Stimulated activated CD8-positive, alpha-beta memory T cell treated with anti-CD3 and anti-CD28 coated beads, Interleukin-7, amount 100 ng/mL, for 48 hours (primary cell): ENCODE results near the gene HEPN1.

ENCODE experiments used
- DNase-seq, 2 donors: peaks; one replicate each; pipeline ENCODE4 v3.0.0-alpha.2; 2020; ENCODE audit warnings: low read depth in 1 of 2; ENCODE audit errors: extremely low read depth in 1 of 2

The HEPN1 gene

DNA sequence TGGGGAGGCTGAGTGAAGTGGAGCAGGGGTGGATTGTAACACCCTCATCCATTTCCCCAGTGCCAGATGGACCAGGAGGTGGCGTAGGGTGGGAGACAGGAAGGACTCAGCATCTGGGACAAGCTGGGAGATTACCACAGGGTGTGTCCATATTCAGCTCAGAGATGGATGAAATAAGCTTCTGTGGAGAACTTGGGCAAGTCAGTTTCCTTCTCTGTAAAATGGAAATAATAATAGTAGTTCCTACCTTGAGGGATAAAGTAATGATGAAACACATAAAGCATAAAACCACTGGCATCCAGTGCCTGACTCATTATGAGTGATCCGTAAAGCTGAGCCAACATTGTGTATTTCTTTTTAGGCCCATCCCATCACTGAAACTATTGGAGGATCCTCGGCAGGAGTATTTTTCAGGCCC is 20.8 kb upstream of the HEPN1 start:
- no peak for DNase-seq

DNA sequence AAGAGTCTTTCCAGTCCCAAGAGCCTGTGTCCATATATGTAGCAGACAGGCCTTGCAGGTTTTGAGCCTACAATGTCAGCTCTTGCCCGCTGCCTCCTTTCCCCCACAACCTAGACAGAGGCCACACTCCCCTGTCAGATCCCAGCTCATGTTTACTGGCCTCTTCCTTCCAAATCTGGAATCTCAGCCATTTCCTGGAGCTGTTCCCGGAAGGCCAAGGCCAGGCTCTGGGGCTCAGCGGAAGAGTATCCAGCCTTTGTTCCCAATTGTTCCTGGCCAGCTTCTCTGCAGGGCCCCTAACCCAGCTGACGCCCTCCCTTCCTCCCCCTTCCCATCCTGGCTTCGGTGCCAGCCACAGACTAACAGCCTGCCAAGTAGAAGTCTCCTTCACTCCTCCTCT is 20.3 kb upstream of the HEPN1 start:
- DNase-seq, result no peak

DNA sequence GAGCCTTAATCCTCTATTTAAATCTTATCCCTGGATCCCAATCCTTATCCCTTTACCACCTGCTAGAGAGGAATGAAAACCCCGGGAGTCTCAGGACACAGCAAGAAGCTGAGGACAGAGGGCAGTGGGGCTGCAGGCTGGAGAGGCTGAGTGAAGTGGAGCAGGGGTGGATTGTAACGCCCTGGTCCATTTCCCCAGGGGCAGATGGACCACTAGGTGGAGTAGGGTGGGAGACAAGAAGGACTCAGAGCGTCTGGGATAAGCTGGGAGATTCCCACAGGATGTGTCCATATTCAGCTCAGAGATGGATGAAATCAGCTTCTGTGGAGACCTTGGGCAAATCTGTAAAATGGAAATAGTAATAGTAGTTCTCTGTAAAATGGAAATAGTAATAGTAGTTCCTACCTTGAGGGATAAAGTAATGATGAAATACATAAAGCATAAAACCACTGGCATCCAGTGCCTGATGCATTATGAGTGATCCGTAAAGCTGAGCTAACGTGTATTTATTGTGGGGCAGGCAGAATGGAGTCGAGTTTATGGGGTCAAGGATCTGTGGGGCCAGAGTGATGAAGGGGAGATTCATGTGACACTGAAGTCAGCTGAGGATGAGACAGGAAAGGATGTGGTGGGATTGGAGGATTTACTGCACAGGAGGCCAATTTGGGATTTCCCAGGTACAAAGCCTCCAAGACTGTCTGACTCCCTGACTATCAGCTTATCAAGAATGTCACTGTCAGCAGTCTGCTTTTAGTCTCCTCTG is 19.5 kb upstream of the HEPN1 start:
- no peak for DNase-seq

DNA sequence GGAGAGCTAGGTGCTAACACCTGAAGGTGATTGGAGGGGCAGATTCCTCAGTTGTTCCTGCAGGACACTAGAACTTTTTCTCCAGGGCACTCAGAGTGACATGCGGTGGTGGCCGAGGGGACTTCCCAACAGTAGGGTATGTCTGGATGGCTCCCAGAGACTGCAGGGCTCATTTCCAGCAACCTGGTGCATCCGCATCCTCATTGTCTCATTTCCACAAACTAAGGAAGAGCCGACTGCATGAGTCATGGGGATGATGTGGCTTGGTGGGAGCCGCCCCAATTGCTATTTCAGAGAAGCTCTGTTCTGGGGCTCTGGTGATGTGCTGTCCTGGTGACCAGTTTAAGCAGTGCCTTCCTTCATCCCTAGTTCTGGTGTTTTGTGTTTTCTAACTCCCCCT is 18.6 kb upstream of the HEPN1 start:
- no peak for DNase-seq

DNA sequence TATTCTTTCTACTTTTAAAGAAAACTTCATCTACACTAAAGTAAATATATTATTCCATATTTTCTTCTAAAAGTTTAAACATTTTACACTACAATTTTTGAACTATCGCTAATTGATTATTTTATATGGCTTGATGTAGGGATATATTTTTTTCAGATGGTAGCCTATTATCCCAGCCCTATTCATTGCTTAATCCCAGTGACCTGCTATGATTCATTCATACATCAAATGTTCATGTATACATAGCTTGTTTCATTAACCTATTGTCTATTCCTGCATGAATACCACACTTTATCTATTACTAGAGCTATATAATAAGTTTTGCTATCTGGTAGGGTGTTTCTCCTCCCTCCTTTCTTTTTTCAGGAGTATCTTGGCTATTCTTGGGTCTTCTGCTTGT is 16.4 kb upstream of the HEPN1 start:
- no peak for DNase-seq

DNA sequence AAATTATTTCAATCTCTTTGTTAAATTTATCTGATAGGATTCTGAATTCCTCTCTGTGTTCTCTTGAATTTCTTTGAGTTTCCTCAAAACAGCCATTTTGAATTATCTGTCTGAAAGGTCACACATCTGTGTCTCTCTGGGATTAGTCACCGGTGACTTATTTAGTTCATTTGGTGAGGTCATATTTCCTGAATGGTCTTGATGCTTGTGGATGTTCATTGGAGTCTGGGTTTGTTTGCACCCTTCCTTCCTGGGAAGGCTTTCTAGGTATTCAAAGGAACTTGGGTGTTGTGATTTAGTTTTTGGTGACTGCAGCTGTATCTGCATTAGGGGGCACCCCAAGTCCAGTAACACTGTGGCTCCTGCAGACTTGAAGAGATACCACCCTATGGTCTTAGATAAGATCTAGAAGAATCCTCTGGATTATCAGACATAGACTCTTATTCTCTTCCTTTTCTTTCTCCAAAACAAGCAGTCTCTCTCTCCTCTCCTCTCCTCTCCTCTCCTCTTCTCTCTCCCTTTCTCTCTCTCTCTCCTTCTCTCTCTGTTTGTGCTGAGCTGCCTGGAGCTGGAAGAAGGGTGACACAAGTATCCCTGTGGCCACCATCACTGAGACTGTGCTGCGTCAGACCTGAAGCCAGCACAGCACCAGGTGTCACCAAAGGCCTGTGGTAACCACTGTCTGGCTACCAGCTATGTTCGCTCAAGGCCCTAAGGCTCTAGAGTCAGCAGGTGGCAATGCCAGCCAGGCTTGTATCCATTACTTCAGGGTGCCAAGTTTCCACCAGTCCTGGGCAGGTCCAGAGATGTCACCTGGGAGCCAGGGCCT is 3.3 kb upstream of the HEPN1 start:
- no peak for DNase-seq

DNA sequence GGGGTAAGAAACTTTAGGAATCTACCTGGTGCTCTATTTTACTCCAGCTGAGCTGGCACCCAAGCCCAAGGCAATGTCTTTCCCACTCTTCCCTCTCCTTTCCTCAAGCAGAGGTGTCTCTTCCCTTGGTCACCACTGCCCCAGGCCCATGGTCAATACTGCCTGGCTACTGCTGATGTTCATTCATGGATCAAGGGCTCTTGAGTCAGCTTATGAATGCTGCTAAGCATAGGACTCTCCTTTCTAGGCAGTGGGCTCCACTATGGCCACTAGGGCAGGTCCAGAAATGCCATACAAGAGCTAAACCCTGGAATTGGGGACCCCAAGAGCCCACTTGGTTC is 2.7 kb upstream of the HEPN1 start:
- DNase-seq, result no peak

DNA sequence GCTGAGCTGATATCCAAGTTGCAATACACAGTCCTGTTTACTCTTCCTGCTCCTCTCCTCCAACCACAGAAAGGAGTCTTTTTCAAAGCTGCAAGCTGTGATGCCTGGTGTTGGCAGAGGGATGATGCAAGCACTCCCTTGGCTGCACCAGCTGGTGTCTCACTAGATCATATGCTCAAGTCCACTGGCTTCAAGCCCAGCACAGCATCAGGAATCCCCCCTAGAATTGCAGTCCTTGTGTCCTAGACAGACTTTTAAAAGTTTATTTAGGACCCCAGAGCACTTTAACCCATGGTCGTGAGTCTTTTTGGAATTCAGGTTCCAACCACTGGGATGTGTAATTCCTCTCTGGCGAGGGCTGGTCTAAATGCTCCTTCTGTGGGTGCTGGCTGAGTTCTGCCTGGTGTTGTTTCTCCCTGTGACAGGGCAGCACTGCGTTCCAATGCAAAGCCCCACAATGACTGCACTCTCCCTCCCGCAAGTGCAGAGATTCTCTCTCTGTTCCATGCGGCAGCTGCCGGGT is 1.9 kb upstream of the HEPN1 start:
- no peak for DNase-seq

DNA sequence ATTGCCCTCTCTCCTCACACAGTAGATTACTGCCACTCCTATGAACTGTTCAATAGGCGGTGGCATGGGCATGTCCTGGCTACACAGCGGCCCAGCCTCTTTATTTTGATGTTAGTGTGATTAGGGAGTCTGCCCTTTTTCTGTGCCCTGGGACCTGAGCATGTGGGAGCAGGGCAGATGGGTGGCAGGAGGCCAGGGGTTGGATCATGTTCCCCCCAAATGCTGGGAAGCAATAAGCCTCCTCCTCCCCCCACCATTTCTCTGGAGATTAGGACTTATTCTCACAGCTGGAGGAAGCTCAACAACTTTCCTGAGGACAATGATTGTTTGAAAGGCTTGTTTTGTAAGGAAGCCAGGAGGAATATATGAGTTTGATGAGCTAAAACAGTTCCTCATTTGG is 848 bp downstream of the HEPN1 start:
- DNase-seq, result no peak

DNA sequence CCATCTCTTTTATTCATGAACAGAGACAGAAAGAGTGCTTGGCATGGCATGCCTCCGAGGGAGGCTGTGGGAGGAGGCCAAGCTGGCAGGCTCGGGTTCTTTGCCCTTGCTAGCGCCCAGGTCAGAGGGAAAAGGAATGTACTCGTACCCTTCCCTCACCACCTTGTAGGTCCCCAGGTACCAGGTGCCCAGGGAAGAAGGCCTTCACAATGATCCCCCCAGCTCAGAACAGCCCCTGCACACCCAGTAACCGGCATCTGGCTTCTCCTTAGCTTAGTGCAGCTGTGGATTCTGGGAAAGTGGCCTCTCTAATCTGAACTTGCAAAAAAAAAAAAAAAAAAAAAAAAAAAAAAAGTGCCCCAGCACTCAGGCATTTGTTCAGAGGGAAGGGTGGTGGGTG is 1.3 kb downstream of the HEPN1 start:
- DNase-seq, result no peak

DNA sequence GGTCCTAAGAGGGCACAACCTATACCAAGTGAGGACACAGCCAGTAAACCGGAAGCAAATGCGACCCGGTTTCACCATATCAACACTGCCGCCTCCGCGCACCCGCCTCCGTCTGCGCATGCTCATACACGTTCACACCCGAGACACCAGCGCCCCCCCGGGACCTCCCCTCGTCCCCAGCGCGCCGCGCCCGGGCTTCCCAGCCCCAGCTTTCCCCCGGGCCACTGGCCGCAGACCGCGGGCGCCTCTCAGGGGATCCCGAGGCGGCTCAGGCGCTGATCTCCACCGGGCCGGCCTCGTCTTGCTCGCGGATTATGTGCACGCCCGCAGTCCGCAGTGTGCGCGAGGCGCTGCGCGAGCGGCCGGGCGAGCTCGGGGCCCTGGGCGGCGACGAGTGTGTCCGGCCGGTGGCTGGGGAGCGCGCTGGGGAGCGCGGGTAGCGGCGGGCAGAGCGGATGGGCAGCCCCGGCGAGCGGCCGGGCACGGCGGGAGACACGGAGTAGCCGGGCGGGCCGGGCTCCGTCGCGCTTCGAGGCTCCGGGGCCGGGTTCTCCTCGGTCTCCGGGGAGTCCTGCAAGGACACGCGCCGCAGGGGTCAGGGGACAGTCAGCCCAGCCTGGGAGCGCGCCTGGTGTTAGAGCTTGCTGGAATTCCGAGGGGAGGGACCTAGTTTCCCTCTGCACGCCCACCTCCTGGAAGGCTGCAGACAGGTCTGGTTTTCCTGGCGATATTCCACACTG is 2.0 kb downstream of the HEPN1 start:
- peak; percentile 54 to 63 for DNase-seq

DNA sequence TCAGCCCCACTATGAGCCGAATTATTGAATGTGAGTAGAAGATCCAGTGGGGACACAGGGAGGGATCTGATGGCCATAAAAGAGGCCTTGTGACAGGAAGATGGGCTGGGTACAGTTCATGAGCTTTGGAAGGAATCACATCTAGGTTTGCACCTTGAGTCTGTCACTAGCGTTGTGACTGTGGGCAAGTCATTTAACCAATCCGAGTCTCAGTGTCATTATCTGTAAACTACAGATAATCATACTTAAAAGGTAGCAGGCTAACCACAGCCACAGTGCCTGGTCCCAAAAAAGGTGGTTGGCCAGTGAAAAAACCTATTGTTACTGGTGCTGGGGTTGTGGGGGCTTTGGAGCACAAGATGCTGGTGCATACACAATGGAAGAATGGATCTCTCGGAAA is 3.8 kb downstream of the HEPN1 start:
- DNase-seq, result no peak

DNA sequence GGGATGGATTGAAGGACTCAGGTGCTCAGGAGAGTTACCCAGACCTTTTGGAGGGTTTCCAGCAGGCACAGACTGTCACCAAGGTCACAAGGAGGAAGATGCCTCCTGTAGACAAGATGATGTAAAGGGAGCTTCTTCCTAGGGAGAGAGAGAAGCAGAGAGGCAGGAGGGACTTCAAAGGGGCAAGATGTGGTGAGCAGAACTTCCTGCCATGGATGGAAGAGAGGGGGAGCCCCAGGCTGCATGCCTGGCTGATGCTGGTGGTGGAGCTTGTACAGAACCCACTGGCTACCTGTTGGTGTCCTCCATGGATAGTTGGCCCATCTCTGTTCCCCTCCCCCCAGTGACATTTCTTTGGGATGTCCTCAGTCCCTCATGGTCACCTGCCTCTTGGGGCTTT is 4.2 kb downstream of the HEPN1 start:
- DNase-seq, result no peak

DNA sequence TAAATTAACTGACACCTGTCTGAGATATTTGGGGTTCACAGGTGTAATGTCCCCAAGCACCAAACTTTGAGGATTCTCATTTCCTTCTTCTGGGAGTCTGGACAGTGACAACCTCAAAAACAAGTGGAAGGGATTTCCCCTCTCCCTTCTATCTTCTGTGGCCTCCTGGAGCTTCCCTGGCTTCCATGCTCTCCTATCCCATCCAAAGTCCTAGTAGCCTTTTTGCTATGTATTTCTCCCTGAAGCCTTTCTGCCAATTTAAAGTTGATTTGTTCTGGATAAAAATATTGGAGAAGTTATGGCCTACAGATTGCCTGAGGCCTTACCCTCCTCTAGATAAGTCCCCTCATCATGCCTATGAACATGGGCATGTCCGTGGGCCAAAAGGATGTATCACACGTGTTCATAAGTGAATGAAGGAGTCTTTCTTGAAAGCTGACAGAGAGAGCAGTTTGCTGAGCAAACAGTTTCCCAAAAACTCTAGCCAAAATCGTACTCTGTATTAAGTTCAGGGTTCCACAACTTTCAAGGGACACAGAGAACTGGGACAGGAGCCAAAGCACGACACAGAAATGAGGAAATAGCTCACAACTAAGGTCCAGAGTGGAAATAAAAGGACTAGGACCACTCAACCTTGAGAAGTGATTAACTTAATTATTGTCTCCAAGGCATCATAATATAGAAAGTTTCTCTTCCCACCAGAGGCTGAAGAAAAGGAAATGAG is 10.1 kb downstream of the HEPN1 start:
- DNase-seq, result no peak

DNA sequence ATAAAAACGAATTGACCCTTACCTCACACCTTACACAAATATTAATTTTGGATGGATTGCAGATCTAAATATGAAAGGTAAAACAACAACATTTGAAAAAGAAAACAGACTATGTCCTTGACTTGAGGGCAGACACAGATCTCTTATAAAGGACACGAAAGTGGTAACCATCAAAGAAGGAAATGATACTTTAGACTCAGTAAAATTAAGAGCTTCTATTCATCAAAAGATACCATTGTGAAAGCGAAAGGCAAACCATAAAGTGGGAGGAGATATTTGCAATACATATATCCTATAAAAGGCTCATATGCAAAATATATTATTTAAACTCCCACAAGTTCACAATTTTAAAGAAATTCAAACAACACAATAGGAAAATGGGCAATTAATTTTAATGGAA is 11.7 kb downstream of the HEPN1 start:
- DNase-seq, result no peak

DNA sequence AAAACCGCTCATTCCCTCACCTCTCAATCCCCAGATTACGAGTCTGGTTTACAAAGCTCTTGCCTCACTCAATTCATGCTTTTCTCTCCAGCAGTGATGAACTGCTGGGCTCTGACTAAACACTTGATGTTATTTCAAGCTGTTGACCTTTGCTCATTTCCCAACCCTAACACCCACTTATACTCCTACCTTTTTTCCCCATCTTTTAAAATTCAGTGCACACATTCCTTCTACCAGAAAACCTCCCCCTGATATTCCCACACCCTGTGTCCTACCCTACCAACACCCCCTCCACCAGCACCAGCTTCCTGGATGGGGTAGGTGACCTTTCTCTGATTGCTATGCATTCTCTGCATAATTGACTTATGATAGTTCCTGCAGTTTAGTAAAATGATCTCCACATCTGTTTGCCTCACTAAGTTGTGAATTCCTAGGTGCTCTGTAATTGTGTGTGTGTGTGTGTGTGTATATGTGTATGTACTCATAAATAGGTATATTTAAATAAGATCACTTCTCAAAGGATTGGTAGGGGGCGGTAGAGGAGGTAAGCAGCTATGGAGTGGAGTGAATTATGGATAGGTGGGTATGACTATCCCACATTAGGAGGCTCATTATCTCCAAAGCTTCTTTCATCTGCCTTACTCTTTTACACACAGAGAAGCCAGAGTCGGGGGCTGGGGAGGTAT is 16.0 kb downstream of the HEPN1 start:
- DNase-seq, result no peak

DNA sequence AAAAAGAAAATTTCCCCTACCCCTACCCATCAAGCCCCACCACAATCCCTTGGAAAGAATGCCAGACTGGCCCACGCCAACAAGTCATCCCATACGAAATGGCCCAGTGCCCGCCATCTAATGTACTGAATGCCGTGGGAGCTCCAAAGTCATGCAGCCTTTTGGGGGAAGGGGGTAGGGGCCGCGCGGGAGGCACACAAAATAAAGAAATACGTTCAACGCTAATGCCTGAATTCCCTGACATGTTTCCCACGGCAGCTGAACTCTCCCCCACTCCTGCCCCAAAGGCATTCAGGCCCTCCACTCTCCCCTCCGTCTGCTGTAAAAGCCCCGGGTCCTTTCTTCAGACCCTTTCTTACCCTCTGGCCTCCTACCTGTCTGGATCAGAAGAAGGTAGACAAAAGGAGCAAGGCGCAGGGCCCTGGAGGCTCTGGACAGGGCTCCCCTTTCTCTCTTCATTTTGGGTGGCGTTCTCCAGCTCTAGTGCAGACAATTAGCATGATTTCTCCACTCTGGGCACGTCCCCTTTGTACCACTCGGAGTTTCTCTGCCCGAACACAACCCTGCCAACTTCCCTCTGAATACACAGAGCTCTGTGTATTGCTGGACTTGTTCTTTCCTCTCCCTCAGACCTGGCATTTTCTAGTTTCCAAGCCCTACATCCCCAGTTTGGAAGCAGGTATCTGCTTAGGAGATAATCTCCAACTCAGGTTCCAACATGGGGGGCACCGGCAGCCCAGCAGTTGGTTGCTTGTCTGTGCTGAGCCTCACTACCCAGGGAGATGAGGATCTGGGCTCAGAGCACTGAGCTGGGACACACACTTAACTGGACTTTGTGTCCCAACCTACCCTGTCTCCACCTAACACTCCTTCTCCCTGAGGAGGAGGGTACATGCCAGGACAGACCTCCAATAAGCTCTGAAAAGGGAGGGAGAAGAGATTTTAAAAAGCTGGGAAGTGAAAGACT is 16.8 kb downstream of the HEPN1 start, which contains the start of gene HEPACAM:
Gene HEPACAM (minus strand): TSS at position 500 of the 967 bp plus-strand sequence. CDS start 41 bp downstream, at position 459.
- no peak for DNase-seq

DNA sequence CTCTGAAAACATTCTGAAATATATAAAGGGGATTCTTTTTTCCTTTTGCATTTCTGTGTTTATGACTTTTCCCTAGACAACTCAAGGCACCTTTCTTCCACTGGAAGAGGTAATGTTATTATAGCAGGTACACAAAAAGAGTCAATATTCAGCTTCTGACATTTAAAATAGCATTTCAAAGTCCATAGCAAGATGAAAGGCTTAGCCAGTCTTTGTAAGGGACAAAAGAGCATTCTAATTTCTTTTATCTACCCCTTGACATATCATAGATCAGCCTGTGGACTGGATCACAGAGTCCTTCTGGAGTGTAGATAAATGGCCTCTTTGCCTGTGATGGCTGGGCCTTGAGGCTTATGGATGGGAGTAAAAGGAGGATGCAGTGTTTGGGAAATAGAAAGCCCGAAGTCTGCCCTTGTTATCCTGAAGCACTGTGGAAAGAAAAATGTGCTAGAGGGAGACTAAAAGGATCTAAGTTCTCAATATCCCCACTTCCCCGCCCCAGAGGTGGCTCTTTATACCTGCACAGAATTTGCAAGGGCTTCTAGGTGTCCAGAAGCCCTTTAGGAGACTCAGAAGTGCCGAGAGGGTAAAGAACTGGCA is 18.4 kb downstream of the HEPN1 start:
- DNase-seq, result no peak
